GM18867 (cell line): ENCODE results near the gene METTL21A.

ENCODE experiments used
- ATAC-seq: cut with Tn5 transposase; IDR thresholded peaks from one replicate; pipeline ENCODE4 v1.9.1; 2021; ENCODE audit warnings: mild to moderate bottlenecking, moderate library complexity; ENCODE audit not compliant: unreplicated experiment

METTL21A gene

GRCh38 chr2:207624185-207625013 lies 795 bp downstream of the METTL21A start:
- peak; percentile 31 for ATAC-seq

- no peak for ATAC-seq
Observed at GRCh38 chr2:207621501-207622039, 3.6 kb downstream of the METTL21A start.

- peak; percentile 59 for ATAC-seq
Observed at GRCh38 chr2:207619764-207620203, 5.4 kb downstream of the METTL21A start.

GRCh38 chr2:207617011-207617671 lies 8.1 kb downstream of the METTL21A start:
- no peak for ATAC-seq

GRCh38 chr2:207616185-207616584 lies 9.0 kb downstream of the METTL21A start:
- no peak for ATAC-seq

- no peak for ATAC-seq
Observed at GRCh38 chr2:207614824-207615223, 10.4 kb downstream of the METTL21A start.

- ATAC-seq, result no peak
Observed at GRCh38 chr2:207612714-207613113, 12.5 kb downstream of the METTL21A start.

- ATAC-seq, result no peak
Observed at GRCh38 chr2:207606829-207607228, 18.4 kb downstream of the METTL21A start.

- ATAC-seq, result no peak
Observed at GRCh38 chr2:207606399-207606798, 18.8 kb downstream of the METTL21A start.

GRCh38 chr2:207603486-207603885 lies 21.7 kb downstream of the METTL21A start:
- no peak for ATAC-seq

- ATAC-seq, result no peak
Observed at GRCh38 chr2:207601774-207602173, 23.4 kb downstream of the METTL21A start.

- no peak for ATAC-seq
Observed at GRCh38 chr2:207600231-207600630, 25.0 kb downstream of the METTL21A start.

GRCh38 chr2:207599636-207600035 lies 25.6 kb downstream of the METTL21A start:
- ATAC-seq, result no peak

- no peak for ATAC-seq
Observed at GRCh38 chr2:207594731-207595130, 30.5 kb downstream of the METTL21A start.

- ATAC-seq, result no peak
Observed at GRCh38 chr2:207594264-207594663, 30.9 kb downstream of the METTL21A start.

GRCh38 chr2:207593277-207593676 lies 31.9 kb downstream of the METTL21A start:
- ATAC-seq, result no peak

- ATAC-seq, result no peak
Observed at GRCh38 chr2:207589143-207589542, 36.1 kb downstream of the METTL21A start.

- ATAC-seq, result no peak
Observed at GRCh38 chr2:207587305-207587704, 37.9 kb downstream of the METTL21A start.

GRCh38 chr2:207584952-207585351 lies 40.2 kb downstream of the METTL21A start:
- ATAC-seq, result no peak

GRCh38 chr2:207571370-207571769 lies 53.8 kb downstream of the METTL21A start:
- ATAC-seq, result no peak

- no peak for ATAC-seq
Observed at GRCh38 chr2:207567671-207568070, 57.5 kb downstream of the METTL21A start.
